PC-9 (cell line): ENCODE data around the gene JOSD2.

ENCODE experiments used
- EZH2 ChIP-seq: fragments of 200-600 bp; sonication (generic); IDR thresholded peaks from 2 replicates; pipeline ENCODE4 v1.8.0; 2017; ENCODE audit warnings: antibody characterized with exemption, low read depth
- TF ChIP-seq, protein P1 (sequence below): fragments of 200-600 bp; sonication (generic); conservative IDR thresholded peaks from 2 replicates; pipeline ENCODE4 v1.6.1; 2017; ENCODE audit warnings: mixed run types, antibody characterized with exemption, mild to moderate bottlenecking, moderate library complexity

- TF ChIP-seq, protein P1, sequence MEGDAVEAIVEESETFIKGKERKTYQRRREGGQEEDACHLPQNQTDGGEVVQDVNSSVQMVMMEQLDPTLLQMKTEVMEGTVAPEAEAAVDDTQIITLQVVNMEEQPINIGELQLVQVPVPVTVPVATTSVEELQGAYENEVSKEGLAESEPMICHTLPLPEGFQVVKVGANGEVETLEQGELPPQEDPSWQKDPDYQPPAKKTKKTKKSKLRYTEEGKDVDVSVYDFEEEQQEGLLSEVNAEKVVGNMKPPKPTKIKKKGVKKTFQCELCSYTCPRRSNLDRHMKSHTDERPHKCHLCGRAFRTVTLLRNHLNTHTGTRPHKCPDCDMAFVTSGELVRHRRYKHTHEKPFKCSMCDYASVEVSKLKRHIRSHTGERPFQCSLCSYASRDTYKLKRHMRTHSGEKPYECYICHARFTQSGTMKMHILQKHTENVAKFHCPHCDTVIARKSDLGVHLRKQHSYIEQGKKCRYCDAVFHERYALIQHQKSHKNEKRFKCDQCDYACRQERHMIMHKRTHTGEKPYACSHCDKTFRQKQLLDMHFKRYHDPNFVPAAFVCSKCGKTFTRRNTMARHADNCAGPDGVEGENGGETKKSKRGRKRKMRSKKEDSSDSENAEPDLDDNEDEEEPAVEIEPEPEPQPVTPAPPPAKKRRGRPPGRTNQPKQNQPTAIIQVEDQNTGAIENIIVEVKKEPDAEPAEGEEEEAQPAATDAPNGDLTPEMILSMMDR, result no peak
- no peak for TF ChIP-seq EZH2
Measured at GRCh38 chr19:50511069-50511822, at the start of gene JOSD2.
